ENCODE results near the gene PAX2. TPM values are rescaled to one million over a fixed set of nuclear protein-coding genes. Genes with fewer than 3 reads are reported as not detected.
A peak's percentile ranks its signal among the peaks of the same experiment; 100 is the strongest.

The PAX2 gene
- total RNA-seq, 1 donor = not detected

DNA sequence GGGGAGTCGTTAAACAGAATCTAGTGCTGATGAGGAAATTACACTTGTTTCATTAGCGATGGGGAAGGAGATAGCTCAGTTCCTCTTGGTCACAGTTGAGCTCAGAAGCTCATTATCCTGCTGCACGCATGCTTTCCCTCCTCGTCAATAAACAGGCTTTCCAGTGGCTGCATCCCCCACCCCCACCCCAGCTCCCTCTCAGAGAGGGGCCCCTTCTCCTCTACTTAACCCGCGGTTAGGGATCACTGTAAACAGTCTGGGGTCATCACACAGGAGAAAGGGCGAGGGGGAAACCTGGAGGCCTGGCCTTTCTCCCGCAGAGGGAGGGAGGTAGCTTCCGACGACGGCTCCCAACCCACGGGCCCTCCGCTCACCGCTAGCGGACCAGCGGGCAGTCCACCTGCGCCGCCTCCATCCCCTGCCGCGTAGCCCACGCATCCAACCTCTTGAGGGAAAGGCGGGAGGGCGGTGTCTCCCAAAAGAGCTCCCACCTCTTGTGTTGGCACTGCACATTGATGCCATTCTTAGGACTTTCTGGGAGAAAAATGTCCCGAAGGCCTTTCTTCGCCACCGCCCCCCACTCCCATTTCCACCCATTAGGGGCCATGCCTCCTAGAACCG is 80.8 kb downstream of the PAX2 start:
- TF ChIP-seq, protein P1, sequence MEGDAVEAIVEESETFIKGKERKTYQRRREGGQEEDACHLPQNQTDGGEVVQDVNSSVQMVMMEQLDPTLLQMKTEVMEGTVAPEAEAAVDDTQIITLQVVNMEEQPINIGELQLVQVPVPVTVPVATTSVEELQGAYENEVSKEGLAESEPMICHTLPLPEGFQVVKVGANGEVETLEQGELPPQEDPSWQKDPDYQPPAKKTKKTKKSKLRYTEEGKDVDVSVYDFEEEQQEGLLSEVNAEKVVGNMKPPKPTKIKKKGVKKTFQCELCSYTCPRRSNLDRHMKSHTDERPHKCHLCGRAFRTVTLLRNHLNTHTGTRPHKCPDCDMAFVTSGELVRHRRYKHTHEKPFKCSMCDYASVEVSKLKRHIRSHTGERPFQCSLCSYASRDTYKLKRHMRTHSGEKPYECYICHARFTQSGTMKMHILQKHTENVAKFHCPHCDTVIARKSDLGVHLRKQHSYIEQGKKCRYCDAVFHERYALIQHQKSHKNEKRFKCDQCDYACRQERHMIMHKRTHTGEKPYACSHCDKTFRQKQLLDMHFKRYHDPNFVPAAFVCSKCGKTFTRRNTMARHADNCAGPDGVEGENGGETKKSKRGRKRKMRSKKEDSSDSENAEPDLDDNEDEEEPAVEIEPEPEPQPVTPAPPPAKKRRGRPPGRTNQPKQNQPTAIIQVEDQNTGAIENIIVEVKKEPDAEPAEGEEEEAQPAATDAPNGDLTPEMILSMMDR (IDR thresholded peaks at IDR 0.05; ENCODE audit: insufficient read depth, low read length) = no peak
- no peak overlapping the region for H3K4me3 ChIP-seq (ENCODE audit: low read depth, low read length)
- no peak for DNase-seq (ENCODE audit: low read depth)

DNA sequence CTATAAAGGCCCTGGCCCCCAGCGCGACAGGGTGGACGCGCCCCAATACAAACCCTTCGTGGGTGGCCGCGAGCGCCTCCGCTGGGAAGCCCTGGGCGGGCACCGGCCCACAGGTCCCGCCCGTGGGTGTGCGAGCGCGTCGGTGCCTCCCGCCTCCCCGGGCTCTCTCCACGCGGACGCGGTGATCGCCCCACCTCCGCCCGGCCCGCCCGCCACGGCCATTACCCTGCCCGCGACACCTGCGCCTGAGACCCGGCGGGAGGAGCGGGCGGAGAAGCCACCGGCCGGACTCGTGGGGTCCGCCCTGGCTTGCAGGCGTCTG is 81.2 kb downstream of the PAX2 start:
- DNase-seq (ENCODE audit: low read depth) = no peak
- no peak overlapping the region for H3K4me3 ChIP-seq (ENCODE audit: low read depth, low read length)
- TF ChIP-seq, protein P1 (IDR thresholded peaks at IDR 0.05; ENCODE audit: insufficient read depth, low read length) = no peak

DNA sequence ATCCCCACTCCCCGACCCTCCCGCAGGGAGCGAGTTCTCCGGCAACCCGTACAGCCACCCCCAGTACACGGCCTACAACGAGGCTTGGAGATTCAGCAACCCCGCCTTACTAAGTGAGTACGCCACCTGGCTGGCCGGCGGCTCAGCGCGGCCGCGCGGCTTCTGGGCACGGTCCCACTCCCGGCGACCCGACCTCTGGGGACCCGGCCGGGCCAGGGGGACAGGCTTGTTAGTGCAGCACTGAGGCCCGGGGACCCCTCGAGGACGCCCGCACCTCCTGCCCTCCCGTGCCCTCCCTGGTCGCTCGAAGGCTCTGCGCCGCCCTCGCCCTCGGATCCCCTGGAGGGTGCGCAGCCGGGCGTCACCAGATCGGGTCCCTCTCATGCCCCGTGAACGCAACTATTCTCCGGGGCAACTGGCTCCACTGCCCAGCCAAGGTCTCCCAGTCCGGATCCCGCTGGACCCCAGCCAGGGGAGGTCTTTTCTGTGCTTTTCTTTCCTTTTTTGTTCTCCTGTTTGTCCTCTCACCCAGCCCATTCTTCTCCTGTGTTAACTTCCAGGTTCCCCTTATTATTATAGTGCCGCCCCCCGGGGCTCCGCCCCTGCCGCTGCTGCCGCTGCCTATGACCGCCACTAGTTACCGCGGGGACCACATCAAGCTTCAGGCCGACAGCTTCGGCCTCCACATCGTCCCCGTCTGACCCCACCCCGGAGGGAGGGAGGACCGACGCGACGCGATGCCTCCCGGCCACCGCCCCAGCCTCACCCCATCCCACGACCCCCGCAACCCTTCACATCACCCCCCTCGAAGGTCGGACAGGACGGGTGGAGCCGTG is 81.8 kb downstream of the PAX2 start:
- TF ChIP-seq, protein P1 (IDR thresholded peaks at IDR 0.05; ENCODE audit: insufficient read depth, low read length) = peak; percentile 6
- no peak for DNase-seq (ENCODE audit: low read depth)
- H3K4me3 ChIP-seq (ENCODE audit: low read depth, low read length) = no peak overlapping the region

DNA sequence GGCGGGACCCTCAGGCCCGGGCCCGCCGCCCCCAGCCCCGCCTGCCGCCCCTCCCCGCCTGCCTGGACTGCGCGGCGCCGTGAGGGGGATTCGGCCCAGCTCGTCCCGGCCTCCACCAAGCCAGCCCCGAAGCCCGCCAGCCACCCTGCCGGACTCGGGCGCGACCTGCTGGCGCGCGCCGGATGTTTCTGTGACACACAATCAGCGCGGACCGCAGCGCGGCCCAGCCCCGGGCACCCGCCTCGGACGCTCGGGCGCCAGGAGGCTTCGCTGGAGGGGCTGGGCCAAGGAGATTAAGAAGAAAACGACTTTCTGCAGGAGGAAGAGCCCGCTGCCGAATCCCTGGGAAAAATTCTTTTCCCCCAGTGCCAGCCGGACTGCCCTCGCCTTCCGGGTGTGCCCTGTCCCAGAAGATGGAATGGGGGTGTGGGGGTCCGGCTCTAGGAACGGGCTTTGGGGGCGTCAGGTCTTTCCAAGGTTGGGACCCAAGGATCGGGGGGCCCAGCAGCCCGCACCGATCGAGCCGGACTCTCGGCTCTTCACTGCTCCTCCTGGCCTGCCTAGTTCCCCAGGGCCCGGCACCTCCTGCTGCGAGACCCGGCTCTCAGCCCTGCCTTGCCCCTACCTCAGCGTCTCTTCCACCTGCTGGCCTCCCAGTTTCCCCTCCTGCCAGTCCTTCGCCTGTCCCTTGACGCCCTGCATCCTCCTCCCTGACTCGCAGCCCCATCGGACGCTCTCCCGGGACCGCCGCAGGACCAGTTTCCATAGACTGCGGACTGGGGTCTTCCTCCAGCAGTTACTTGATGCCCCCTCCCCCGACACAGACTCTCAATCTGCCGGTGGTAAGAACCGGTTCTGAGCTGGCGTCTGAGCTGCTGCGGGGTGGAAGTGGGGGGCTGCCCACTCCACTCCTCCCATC is 82.7 kb downstream of the PAX2 start:
- H3K4me3 ChIP-seq (ENCODE audit: low read depth, low read length) = no peak overlapping the region
- TF ChIP-seq, protein P1 (IDR thresholded peaks at IDR 0.05; ENCODE audit: insufficient read depth, low read length) = no peak
- no peak for DNase-seq (ENCODE audit: low read depth)

DNA sequence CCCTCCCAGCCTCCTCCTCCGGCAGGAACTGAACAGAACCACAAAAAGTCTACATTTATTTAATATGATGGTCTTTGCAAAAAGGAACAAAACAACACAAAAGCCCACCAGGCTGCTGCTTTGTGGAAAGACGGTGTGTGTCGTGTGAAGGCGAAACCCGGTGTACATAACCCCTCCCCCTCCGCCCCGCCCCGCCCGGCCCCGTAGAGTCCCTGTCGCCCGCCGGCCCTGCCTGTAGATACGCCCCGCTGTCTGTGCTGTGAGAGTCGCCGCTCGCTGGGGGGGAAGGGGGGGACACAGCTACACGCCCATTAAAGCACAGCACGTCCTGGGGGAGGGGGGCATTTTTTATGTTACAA is 83.3 kb downstream of the PAX2 start:
- TF ChIP-seq, protein P1 (IDR thresholded peaks at IDR 0.05; ENCODE audit: insufficient read depth, low read length) = no peak
- H3K4me3 ChIP-seq (ENCODE audit: low read depth, low read length) = no peak overlapping the region
- DNase-seq (ENCODE audit: low read depth) = no peak

DNA sequence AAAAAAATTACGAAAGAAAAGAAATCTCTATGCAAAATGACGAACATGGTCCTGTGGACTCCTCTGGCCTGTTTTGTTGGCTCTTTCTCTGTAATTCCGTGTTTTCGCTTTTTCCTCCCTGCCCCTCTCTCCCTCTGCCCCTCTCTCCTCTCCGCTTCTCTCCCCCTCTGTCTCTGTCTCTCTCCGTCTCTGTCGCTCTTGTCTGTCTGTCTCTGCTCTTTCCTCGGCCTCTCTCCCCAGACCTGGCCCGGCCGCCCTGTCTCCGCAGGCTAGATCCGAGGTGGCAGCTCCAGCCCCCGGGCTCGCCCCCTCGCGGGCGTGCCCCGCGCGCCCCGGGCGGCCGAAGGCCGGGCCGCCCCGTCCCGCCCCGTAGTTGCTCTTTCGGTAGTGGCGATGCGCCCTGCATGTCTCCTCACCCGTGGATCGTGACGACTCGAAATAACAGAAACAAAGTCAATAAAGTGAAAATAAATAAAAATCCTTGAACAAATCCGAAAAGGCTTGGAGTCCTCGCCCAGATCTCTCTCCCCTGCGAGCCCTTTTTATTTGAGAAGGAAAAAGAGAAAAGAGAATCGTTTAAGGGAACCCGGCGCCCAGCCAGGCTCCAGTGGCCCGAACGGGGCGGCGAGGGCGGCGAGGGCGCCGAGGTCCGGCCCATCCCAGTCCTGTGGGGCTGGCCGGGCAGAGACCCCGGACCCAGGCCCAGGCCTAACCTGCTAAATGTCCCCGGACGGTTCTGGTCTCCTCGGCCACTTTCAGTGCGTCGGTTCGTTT is 83.9 kb downstream of the PAX2 start:
- DNase-seq (ENCODE audit: low read depth) = no peak
- H3K4me3 ChIP-seq (ENCODE audit: low read depth, low read length) = peak overlapping the region; percentile 40
- TF ChIP-seq, protein P1 (IDR thresholded peaks at IDR 0.05; ENCODE audit: insufficient read depth, low read length) = no peak

Measured in fibroblast of the aortic adventitia (primary cell).